DND-41 (cell line): Measurements from ENCODE around the gene TLE4.

Experiments used
- ATAC-seq: fragments of 200-7000 bp; cut with Tn5 transposase; 3 replicates; pipeline ENCODE4 v1.9.1; 2021; ENCODE audit warnings: low read depth; ENCODE audit not compliant: insufficient read depth
- DNase-seq: peaks from one replicate; pipeline ENCODE4 v3.0.0-alpha.2; 2020
- H2AFZ ChIP-seq: 2 replicates; pipeline ENCODE4 v1.6.0; 2012; ENCODE audit warnings: low read depth, low read length
- H3K27ac ChIP-seq: 2 replicates; pipeline ENCODE4 v1.5.1; 2012; ENCODE audit warnings: low read length, inconsistent platforms
- H3K27me3 ChIP-seq: fragments of 200-600 bp; sonication (generic); 2 replicates; pipeline ENCODE4 v1.6.0; 2012; ENCODE audit warnings: low read length, mild to moderate bottlenecking, inconsistent platforms; ENCODE audit not compliant: insufficient read depth, poor library complexity
- H3K36me3 ChIP-seq: 2 replicates; pipeline ENCODE4 v1.5.1; 2012; ENCODE audit warnings: low read length, inconsistent platforms; ENCODE audit not compliant: insufficient read depth
- H3K4me1 ChIP-seq: 2 replicates; pipeline ENCODE4 v1.5.1; 2012; ENCODE audit warnings: mild to moderate bottlenecking, low read length; ENCODE audit not compliant: insufficient read depth
- H3K4me2 ChIP-seq: 2 replicates; pipeline ENCODE4 v1.6.0; 2012; ENCODE audit warnings: mild to moderate bottlenecking, moderate library complexity, low read length, inconsistent platforms; ENCODE audit not compliant: insufficient read depth
- H3K4me3 ChIP-seq, 2 experiments: fragments of 200-600 bp in 1 of 2; shearing (Covaris generic) in 1 of 2; 2 replicates each; pipeline ENCODE4 v1.5.1; 2012 to 2016; ENCODE audit warnings: inconsistent platforms in 2 of 2, low read length in 2 of 2, mild to moderate bottlenecking in 2 of 2, low read depth in 1 of 2, moderate library complexity in 1 of 2
- H3K79me2 ChIP-seq: 2 replicates; pipeline ENCODE4 v1.6.0; 2012; ENCODE audit warnings: low read length, inconsistent platforms; ENCODE audit not compliant: insufficient read depth
- H3K9ac ChIP-seq: 2 replicates; pipeline ENCODE4 v1.6.0; 2012; ENCODE audit warnings: low read depth, mild to moderate bottlenecking, inconsistent platforms, low read length, moderate library complexity
- H3K9me3 ChIP-seq: 2 replicates; pipeline ENCODE4 v1.5.1; 2012; ENCODE audit warnings: low read length, moderate library complexity, mild to moderate bottlenecking, inconsistent platforms; ENCODE audit not compliant: insufficient read depth, severe bottlenecking
- H4K20me1 ChIP-seq: 2 replicates; pipeline ENCODE4 v1.6.0; 2012; ENCODE audit warnings: low read length; ENCODE audit not compliant: insufficient read depth
- CTCF ChIP-seq: IDR thresholded peaks from 2 replicates; pipeline ENCODE4 v1.5.1; 2012; ENCODE audit warnings: borderline replicate concordance, low read length, moderate library complexity, mild to moderate bottlenecking; ENCODE audit not compliant: poor library complexity, severe bottlenecking; ENCODE audit errors: extremely low read depth
- EZH2 ChIP-seq: IDR thresholded peaks from 3 replicates; pipeline ENCODE4 v1.6.1; 2012; ENCODE audit warnings: borderline replicate concordance, low read depth, mild to moderate bottlenecking, moderate library complexity, low read length, inconsistent platforms; ENCODE audit not compliant: severe bottlenecking

Gene TLE4

GRCh38 chr9:79757881-79758669 lies 186.3 kb downstream of the TLE4 start:
- Histone ChIP-seq H3K9ac (no peak overlapping the region), H2AFZ (no peak overlapping the region), H3K4me2 (no peak overlapping the region), H3K79me2 (no peaks in the 10 kb centered on the region), H3K9me3 (peaks cover 2% of the 10 kb centered on the region), H3K27me3 (no peaks in the 10 kb centered on the region), H3K4me3 (no peak overlapping the region), H4K20me1 (no peaks in the 10 kb centered on the region), H3K4me1 (no peaks in the 10 kb centered on the region), H3K27ac (no peak overlapping the region), H3K36me3 (no peaks in the 10 kb centered on the region)
- ATAC-seq (no peak), DNase-seq (no peak)
- TF ChIP-seq CTCF (peak; percentile 38), EZH2 (no peak)

GRCh38 chr9:79759460-79759859 lies 187.7 kb downstream of the TLE4 start:
- TF ChIP-seq EZH2 = no peak
- H4K20me1 ChIP-seq = no peaks in the 10 kb centered on the region
- no peaks in the 10 kb centered on the region for H3K79me2 ChIP-seq
- H3K27ac ChIP-seq = no peak overlapping the region
- no peak overlapping the region for H3K4me2 ChIP-seq
- H3K36me3 ChIP-seq = no peaks in the 10 kb centered on the region
- H3K4me3 ChIP-seq = no peak overlapping the region
- no peak overlapping the region for H2AFZ ChIP-seq
- no peak overlapping the region for H3K9ac ChIP-seq
- H3K9me3 ChIP-seq = peaks cover 2% of the 10 kb centered on the region
- H3K4me1 ChIP-seq = no peaks in the 10 kb centered on the region
- no peak for ATAC-seq
- H3K27me3 ChIP-seq = no peaks in the 10 kb centered on the region
- DNase-seq = no peak

GRCh38 chr9:79762070-79762469 lies 190.3 kb downstream of the TLE4 start:
- Histone ChIP-seq H3K4me2 (no peak overlapping the region), H3K9me3 (peaks cover 2% of the 10 kb centered on the region), H3K4me1 (no peaks in the 10 kb centered on the region), H3K79me2 (no peaks in the 10 kb centered on the region), H4K20me1 (no peaks in the 10 kb centered on the region), H3K27ac (no peak overlapping the region), H3K9ac (no peak overlapping the region), H3K27me3 (no peaks in the 10 kb centered on the region), H3K36me3 (no peaks in the 10 kb centered on the region), H2AFZ (no peak overlapping the region), H3K4me3 (no peak overlapping the region)
- ATAC-seq (no peak), DNase-seq (no peak)
- TF ChIP-seq CTCF (no peak), EZH2 (no peak)

- no peaks in the 10 kb centered on the region for H3K79me2 ChIP-seq
- no peak overlapping the region for H3K4me2 ChIP-seq
- TF ChIP-seq EZH2 (no peak), CTCF (no peak)
- no peak overlapping the region for H3K27ac ChIP-seq
- no peak for DNase-seq
- H3K9ac ChIP-seq = no peak overlapping the region
- no peak overlapping the region for H2AFZ ChIP-seq
- no peaks in the 10 kb centered on the region for H3K27me3 ChIP-seq
- no peaks in the 10 kb centered on the region for H3K4me1 ChIP-seq
- no peaks in the 10 kb centered on the region for H3K9me3 ChIP-seq
- H4K20me1 ChIP-seq = no peaks in the 10 kb centered on the region
- no peak for ATAC-seq
- no peak overlapping the region for H3K4me3 ChIP-seq
- no peaks in the 10 kb centered on the region for H3K36me3 ChIP-seq
Observed at GRCh38 chr9:79763671-79764285, 192.0 kb downstream of the TLE4 start.
